ENCODE measurements around the gene DERL2. TPM values are rescaled to one million over a fixed set of nuclear protein-coding genes. Genes with fewer than 3 reads are reported as not detected.
A peak's percentile ranks its signal among the peaks of the same experiment; 100 is the strongest.

The DERL2 gene
- polyA plus RNA-seq, 1 donor (not counting 4 experiments of a cell fraction or from before 2014, with no cell fraction given) = 83.6 TPM

DNA sequence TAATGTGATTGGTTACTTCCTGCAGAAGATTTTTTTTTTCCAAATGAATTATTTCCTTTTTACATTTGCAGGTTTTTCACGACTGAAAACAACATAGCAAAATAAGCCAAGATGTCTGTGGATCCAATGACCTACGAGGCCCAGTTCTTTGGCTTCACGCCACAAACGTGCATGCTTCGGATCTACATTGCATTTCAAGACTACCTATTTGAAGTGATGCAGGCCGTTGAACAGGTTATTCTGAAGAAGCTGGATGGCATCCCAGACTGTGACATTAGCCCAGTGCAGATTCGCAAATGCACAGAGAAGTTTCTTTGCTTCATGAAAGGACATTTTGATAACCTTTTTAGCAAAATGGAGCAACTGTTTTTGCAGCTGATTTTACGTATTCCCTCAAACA is 2.8 kb upstream of the DERL2 start:
- Histone ChIP-seq H3K27me3 (ENCODE audit: control insufficient read depth, extremely low read depth, insufficient read depth, low read length) (no peaks in the 10 kb centered on the region), H3K4me2 (ENCODE audit: control insufficient read depth, extremely low read depth, insufficient read depth, low read depth, low read length) (no peak overlapping the region), H3K9me3 (ENCODE audit: control insufficient read depth, low read depth, low read length) (no peaks in the 10 kb centered on the region), H3K36me3 (ENCODE audit: control insufficient read depth in 2 of 2, extremely low read depth in 1 of 2, insufficient read depth in 2 of 2, low read length in 2 of 2) (peaks cover 10 to 26% of the 10 kb centered on the region in 2 experiments), H2AFZ (ENCODE audit: control insufficient read depth, low read length) (no peak overlapping the region), H3K4me3 (ENCODE audit: control insufficient read depth in 2 of 3, extremely low read depth in 1 of 3, insufficient read depth in 2 of 3, low read depth in 1 of 3, low read length in 3 of 3) (no peak overlapping the region), H3K79me2 (ENCODE audit: control insufficient read depth, insufficient read depth, low read length) (peaks cover 54% of the 10 kb centered on the region), H3K27ac (ENCODE audit: control insufficient read depth, insufficient read depth, low read length) (no peak overlapping the region), H3K9me1 (ENCODE audit: control insufficient read depth, extremely low read depth, insufficient read depth, low read length) (no peaks in the 10 kb centered on the region), H4K20me1 (ENCODE audit: control insufficient read depth, extremely low read depth, insufficient read depth, low read length) (no peaks in the 10 kb centered on the region), H3K4me1 (ENCODE audit: control insufficient read depth, extremely low read depth, insufficient read depth, low read length) (peaks cover 16% of the 10 kb centered on the region), H3K9ac (ENCODE audit: control insufficient read depth, extremely low read depth, insufficient read depth, low read length) (no peak overlapping the region)
- dilution Hi-C loops (cut with MboI; ENCODE audit: extremely low pct_ligation_motif_present, low sequenced_read_pairs) = no loop called here
- TF ChIP-seq EZH2 (IDR thresholded peaks at IDR 0.05; ENCODE audit: low read length) = no peak
- TF ChIP-seq, protein P1, sequence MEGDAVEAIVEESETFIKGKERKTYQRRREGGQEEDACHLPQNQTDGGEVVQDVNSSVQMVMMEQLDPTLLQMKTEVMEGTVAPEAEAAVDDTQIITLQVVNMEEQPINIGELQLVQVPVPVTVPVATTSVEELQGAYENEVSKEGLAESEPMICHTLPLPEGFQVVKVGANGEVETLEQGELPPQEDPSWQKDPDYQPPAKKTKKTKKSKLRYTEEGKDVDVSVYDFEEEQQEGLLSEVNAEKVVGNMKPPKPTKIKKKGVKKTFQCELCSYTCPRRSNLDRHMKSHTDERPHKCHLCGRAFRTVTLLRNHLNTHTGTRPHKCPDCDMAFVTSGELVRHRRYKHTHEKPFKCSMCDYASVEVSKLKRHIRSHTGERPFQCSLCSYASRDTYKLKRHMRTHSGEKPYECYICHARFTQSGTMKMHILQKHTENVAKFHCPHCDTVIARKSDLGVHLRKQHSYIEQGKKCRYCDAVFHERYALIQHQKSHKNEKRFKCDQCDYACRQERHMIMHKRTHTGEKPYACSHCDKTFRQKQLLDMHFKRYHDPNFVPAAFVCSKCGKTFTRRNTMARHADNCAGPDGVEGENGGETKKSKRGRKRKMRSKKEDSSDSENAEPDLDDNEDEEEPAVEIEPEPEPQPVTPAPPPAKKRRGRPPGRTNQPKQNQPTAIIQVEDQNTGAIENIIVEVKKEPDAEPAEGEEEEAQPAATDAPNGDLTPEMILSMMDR (optimal IDR thresholded peaks at IDR 0.05 in 1 of 3, IDR thresholded peaks at IDR 0.05 in 1 of 3, conservative IDR thresholded peaks at IDR 0.05 in 1 of 3; ENCODE audit: extremely low read depth in 1 of 3, insufficient read depth in 2 of 3, low read length in 3 of 3) = no peak
- FAIRE-seq = no peak
- no peak for DNase-seq (ENCODE audit: low read depth, low spot score)

DNA sequence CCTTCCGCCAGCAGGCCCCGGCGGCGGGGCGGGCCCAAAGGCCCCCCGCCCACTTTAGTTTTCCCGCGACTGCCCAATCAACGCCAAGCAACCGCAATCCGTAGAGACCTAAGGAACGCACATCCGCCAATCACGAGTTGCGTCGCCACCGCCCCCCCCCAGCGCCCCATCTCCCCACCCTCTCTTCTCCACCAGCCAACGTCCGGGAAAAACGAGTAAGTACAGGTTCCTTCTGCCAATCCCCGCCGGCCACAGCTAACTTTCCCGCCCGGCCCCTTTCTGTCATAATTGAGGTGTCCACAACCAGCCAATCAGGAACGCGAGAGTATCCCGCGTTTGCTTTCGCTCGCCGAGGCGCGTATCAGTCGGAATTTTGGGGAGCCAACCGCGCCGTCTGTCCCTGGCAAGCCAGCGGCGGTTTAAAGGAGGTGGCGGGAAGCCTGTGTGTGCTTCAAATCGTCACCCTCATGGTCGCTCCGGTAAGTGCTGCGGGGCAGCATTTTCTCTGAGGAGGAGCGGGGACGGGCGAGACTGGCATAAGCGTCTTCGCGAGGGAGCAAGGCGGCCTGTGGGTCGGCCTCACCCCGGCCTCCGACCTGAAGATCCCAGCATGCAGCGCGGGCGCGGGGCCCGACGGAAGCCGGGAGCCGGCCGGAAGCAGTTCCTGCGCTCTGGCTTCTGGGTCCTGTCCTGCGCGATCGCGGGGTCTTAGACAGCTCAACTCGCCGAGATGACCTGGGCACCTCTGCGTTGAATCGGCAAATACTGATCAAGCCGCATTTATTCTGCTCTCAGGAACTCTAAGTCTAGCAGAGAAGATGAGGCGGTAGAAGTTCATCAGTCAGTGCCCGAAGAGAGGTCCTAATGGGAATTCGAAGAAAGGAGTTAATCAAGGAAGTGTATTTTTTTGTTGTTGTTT is 487 bp upstream of the DERL2 start, which contains the start of gene MIS12:
TSS of gene MIS12 (plus strand) at position 361 of the 919 bp plus-strand sequence. CDS start 2,297 bp downstream, outside the sequence.
- H3K27me3 ChIP-seq (ENCODE audit: control insufficient read depth, extremely low read depth, insufficient read depth, low read length) = no peaks in the 10 kb centered on the region
- no peak for FAIRE-seq
- peaks cover 12 to 40% of the 10 kb centered on the region in 2 experiments for H3K36me3 ChIP-seq (ENCODE audit: control insufficient read depth in 2 of 2, extremely low read depth in 1 of 2, insufficient read depth in 2 of 2, low read length in 2 of 2)

More for the DNA sequence above, 487 bp upstream of the DERL2 start, which contains the start of gene MIS12:
- Histone ChIP-seq H3K9me3 (ENCODE audit: control insufficient read depth, low read depth, low read length) (no peaks in the 10 kb centered on the region), H4K20me1 (ENCODE audit: control insufficient read depth, extremely low read depth, insufficient read depth, low read length) (no peaks in the 10 kb centered on the region), H2AFZ (ENCODE audit: control insufficient read depth, low read length) (peak within 1 kb of the TSS; percentile 93), H3K9me1 (ENCODE audit: control insufficient read depth, extremely low read depth, insufficient read depth, low read length) (no peaks in the 10 kb centered on the region), H3K27ac (ENCODE audit: control insufficient read depth, insufficient read depth, low read length) (peak within 1 kb of the TSS; percentile 94), H3K4me3 (ENCODE audit: control insufficient read depth in 2 of 3, extremely low read depth in 1 of 3, insufficient read depth in 2 of 3, low read depth in 1 of 3, low read length in 3 of 3) (peak within 1 kb of the TSS; percentile 85 to 98 (median 96)), H3K79me2 (ENCODE audit: control insufficient read depth, insufficient read depth, low read length) (peaks cover 67% of the 10 kb centered on the region), H3K4me1 (ENCODE audit: control insufficient read depth, extremely low read depth, insufficient read depth, low read length) (peaks cover 16% of the 10 kb centered on the region), H3K4me2 (ENCODE audit: control insufficient read depth, extremely low read depth, insufficient read depth, low read depth, low read length) (peak within 1 kb of the TSS; percentile 96), H3K9ac (ENCODE audit: control insufficient read depth, extremely low read depth, insufficient read depth, low read length) (peak within 1 kb of the TSS; percentile 93)
- peak; percentile 93 for DNase-seq (ENCODE audit: low read depth, low spot score)
- dilution Hi-C loops (cut with MboI; ENCODE audit: extremely low pct_ligation_motif_present, low sequenced_read_pairs) = no loop called here
- TF ChIP-seq, protein P1 (optimal IDR thresholded peaks at IDR 0.05 in 1 of 3, IDR thresholded peaks at IDR 0.05 in 1 of 3, conservative IDR thresholded peaks at IDR 0.05 in 1 of 3; ENCODE audit: extremely low read depth in 1 of 3, insufficient read depth in 2 of 3, low read length in 3 of 3) = no peak
- TF ChIP-seq EZH2 (IDR thresholded peaks at IDR 0.05; ENCODE audit: low read length) = no peak

Measured in keratinocyte (primary cell).